ENCODE results near the gene ASPDH. TPM values are rescaled to one million over a fixed set of nuclear protein-coding genes. Genes with fewer than 3 reads are reported as not detected.
A peak's percentile ranks its signal among the peaks of the same experiment; 100 is the strongest.

ASPDH gene
- total RNA-seq, 1 donor from 2014 or later = not detected

DNA sequence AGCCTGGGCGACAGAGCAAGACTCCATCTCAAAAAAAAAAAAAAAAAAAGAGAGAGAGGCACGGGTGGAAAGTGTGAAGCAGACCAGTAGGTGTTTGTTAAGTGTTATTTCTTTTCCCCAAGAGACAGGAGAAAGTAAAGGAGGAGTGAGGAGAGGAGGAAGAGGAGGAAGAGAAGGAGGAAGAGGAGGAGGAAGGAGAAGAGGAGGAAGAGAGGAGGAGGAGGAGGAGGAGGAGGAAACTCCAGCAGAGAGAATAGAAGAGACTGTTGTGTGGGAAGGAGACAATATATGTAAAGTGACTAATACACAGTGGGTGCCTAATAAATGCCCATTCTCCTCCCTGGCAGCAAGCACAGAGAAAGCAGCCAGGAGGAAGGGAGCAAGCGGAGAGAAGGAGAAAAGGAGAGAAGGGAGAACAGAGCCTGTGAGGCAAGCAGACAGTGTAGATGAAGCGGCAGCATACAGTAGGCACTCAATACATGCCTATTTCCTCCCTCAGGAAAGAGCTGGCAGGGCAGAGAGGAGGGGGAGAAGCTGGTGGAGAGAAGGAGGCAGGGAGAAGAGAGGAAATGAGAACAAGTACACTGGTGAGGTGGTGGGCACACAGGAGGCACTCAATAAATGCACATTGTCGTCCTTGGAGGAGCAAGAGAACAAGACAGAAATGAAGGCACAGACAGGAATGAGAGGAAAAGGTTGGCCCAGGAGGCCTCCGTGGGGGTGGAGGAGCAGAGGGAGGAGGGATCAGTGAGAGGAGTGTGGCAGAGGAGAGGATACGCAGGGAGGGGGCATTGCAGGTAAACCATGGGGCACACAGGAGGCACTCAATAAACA, 19.3 kb downstream of the ASPDH start:
- TF ChIP-seq, protein P1, sequence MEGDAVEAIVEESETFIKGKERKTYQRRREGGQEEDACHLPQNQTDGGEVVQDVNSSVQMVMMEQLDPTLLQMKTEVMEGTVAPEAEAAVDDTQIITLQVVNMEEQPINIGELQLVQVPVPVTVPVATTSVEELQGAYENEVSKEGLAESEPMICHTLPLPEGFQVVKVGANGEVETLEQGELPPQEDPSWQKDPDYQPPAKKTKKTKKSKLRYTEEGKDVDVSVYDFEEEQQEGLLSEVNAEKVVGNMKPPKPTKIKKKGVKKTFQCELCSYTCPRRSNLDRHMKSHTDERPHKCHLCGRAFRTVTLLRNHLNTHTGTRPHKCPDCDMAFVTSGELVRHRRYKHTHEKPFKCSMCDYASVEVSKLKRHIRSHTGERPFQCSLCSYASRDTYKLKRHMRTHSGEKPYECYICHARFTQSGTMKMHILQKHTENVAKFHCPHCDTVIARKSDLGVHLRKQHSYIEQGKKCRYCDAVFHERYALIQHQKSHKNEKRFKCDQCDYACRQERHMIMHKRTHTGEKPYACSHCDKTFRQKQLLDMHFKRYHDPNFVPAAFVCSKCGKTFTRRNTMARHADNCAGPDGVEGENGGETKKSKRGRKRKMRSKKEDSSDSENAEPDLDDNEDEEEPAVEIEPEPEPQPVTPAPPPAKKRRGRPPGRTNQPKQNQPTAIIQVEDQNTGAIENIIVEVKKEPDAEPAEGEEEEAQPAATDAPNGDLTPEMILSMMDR (IDR thresholded peaks at IDR 0.05; ENCODE audit: unreplicated experiment) = no peak
- no peak overlapping the region for H3K4me3 Mint-ChIP-seq (ENCODE audit: unreplicated experiment)
- no peaks in the 10 kb centered on the region for H3K4me1 Mint-ChIP-seq (ENCODE audit: unreplicated experiment)
- H3K9me3 Mint-ChIP-seq (ENCODE audit: unreplicated experiment) = peaks cover 34% of the 10 kb centered on the region
- peaks cover 24% of the 10 kb centered on the region for H3K27me3 Mint-ChIP-seq (ENCODE audit: unreplicated experiment)
- H3K36me3 Mint-ChIP-seq (ENCODE audit: low read depth, unreplicated experiment) = peaks cover 29% of the 10 kb centered on the region
- no peak for DNase-seq (ENCODE audit: low spot score)
- no peak overlapping the region for H3K27ac Mint-ChIP-seq (ENCODE audit: unreplicated experiment)

DNA sequence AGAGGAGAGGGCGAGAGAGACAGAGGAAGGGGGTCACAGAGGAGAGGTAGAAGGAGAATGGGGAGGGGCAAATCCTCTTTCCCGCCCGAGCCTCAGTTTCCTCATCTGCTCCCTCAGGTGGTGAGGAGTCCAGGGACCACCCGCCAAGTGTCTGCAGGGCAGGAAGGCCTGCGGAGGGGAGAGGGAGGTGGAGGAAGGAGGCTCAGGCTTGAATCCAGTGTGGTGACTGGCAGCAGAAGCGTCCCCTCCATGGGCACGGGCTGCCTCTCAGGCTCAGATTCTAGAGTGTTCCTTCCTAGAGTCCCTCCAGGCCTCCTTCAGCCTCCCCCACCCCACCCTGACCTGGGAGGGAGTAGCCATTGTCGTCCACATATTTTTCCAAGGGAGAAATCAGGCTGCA, 20.5 kb downstream of the ASPDH start:
- no peak overlapping the region for H3K4me3 Mint-ChIP-seq (ENCODE audit: unreplicated experiment)
- peaks cover 28% of the 10 kb centered on the region for H3K27me3 Mint-ChIP-seq (ENCODE audit: unreplicated experiment)
- peaks cover 44% of the 10 kb centered on the region for H3K9me3 Mint-ChIP-seq (ENCODE audit: unreplicated experiment)
- no peak for DNase-seq (ENCODE audit: low spot score)
- TF ChIP-seq, protein P1 (IDR thresholded peaks at IDR 0.05; ENCODE audit: unreplicated experiment) = no peak
- no peaks in the 10 kb centered on the region for H3K4me1 Mint-ChIP-seq (ENCODE audit: unreplicated experiment)
- no peak overlapping the region for H3K27ac Mint-ChIP-seq (ENCODE audit: unreplicated experiment)
- peaks cover 34% of the 10 kb centered on the region for H3K36me3 Mint-ChIP-seq (ENCODE audit: low read depth, unreplicated experiment)

DNA sequence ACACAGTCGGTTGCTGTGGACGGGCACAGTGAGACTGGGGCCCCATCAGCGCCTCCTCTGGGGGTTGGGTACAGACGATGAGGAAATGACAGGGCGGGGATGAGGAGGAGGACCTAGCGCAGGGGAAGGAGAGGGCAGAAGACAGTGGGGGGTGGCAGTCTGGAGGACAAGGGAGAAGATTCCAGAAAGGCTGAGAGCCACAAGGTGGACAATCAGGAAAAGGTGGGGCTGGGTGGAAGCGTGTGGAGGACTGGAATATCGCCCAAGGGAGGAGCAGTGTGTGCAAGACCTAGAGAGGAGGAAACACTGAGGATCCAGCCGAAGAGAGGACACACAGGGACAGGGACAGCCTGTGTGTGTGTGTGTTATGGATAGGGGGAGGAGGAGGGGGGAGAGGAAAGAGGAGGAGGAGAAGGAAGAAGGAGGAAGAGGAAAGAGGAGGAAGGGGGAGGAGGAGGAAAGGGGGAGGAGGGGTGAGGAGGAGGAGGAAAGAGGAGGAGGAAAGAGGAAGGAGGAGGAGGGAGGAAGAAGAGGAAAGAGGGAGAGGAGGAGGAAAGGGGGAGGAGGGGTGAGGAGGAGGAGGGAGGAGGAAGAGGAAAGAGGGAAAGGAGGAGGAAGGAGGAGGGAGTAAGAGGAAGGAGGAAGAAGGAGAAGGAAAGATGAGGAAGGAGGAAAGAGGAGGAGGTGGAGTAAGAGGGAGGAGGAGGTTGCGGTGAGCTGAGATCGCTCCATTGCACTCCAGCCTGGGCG, 21.2 kb downstream of the ASPDH start:
- peaks cover 28% of the 10 kb centered on the region for H3K27me3 Mint-ChIP-seq (ENCODE audit: unreplicated experiment)

DNA sequence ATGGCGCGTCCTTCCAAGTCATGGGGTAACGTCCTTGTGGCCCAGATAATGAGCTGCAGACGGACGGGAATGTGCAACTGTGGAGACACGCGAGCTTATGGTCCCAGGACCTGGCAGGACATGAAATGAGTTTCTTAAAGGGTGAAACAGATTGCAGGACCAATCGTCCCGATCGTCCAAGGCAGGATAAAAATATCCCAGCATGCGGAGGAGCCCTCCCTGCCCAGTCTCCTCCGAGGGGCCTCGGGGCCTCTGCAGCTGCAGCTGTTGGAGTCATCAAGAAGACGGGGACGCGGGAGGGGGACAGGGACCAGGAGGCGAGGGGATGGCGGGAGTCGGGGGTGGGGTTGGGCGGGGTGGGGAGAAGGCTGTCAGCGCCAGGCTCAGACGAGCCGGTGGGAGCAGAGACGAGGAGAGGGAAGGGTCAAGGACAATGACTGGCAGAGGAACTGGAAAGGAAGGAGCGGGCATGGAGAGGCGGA, 22.7 kb downstream of the ASPDH start:
- H3K9me3 Mint-ChIP-seq (ENCODE audit: unreplicated experiment) = peaks cover 54% of the 10 kb centered on the region
- H3K27ac Mint-ChIP-seq (ENCODE audit: unreplicated experiment) = peak overlapping the region; percentile 89
- no peak for DNase-seq (ENCODE audit: low spot score)
- TF ChIP-seq, protein P1 (IDR thresholded peaks at IDR 0.05; ENCODE audit: unreplicated experiment) = no peak
- peaks cover 27% of the 10 kb centered on the region for H3K27me3 Mint-ChIP-seq (ENCODE audit: unreplicated experiment)
- H3K4me1 Mint-ChIP-seq (ENCODE audit: unreplicated experiment) = no peaks in the 10 kb centered on the region
- peak overlapping the region; percentile 80 for H3K4me3 Mint-ChIP-seq (ENCODE audit: unreplicated experiment)
- H3K36me3 Mint-ChIP-seq (ENCODE audit: low read depth, unreplicated experiment) = peaks cover 38% of the 10 kb centered on the region

More for the DNA sequence above, 21.2 kb downstream of the ASPDH start:
- Mint-ChIP-seq H3K36me3 (ENCODE audit: low read depth, unreplicated experiment) (peaks cover 34% of the 10 kb centered on the region), H3K9me3 (ENCODE audit: unreplicated experiment) (peaks cover 44% of the 10 kb centered on the region), H3K4me1 (ENCODE audit: unreplicated experiment) (no peaks in the 10 kb centered on the region), H3K27ac (ENCODE audit: unreplicated experiment) (no peak overlapping the region), H3K4me3 (ENCODE audit: unreplicated experiment) (no peak overlapping the region)
- TF ChIP-seq, protein P1 (IDR thresholded peaks at IDR 0.05; ENCODE audit: unreplicated experiment) = no peak
- DNase-seq (ENCODE audit: low spot score) = no peak
